Stimulated activated CD8-positive, alpha-beta memory T cell treated with anti-CD3 and anti-CD28 coated beads, Interleukin-4, amount 100 ng/mL, for 1 hour (primary cell): ENCODE data around the gene TFDP1.
"Not testable (repeated sequence)": the region's sequence is repeated elsewhere in the genome, so short reads cannot be mapped to it uniquely, and the experiment has no call there.

ENCODE experiments used
- DNase-seq, 2 donors: peaks; one replicate each; pipeline ENCODE4 v3.0.0-alpha.2; 2020; ENCODE audit warnings: low read depth in 2 of 2, low spot score in 1 of 2

The TFDP1 gene

GRCh38 chr13:113548778-113549621 lies 35.6 kb upstream of the TFDP1 start:
- DNase-seq, result no peak

- no peak for DNase-seq
Observed at GRCh38 chr13:113550453-113550852, 34.1 kb upstream of the TFDP1 start.

- DNase-seq, result no peak
Observed at GRCh38 chr13:113551081-113552000, 33.2 kb upstream of the TFDP1 start.

- no peak for DNase-seq
Observed at GRCh38 chr13:113552079-113552478, 32.5 kb upstream of the TFDP1 start.

- no peak for DNase-seq
Observed at GRCh38 chr13:113552786-113553434, 31.6 kb upstream of the TFDP1 start.

GRCh38 chr13:113553511-113554332 lies 30.8 kb upstream of the TFDP1 start:
- DNase-seq, result no peak

- DNase-seq, result no peak
Observed at GRCh38 chr13:113554333-113554700, 30.2 kb upstream of the TFDP1 start.

GRCh38 chr13:113555141-113555540 lies 29.4 kb upstream of the TFDP1 start:
- DNase-seq, result no peak

GRCh38 chr13:113557013-113557412 lies 27.5 kb upstream of the TFDP1 start:
- no peak for DNase-seq

- DNase-seq, result no peak
Observed at GRCh38 chr13:113558461-113558860, 26.1 kb upstream of the TFDP1 start.

GRCh38 chr13:113559061-113559460 lies 25.5 kb upstream of the TFDP1 start:
- no peak for DNase-seq

GRCh38 chr13:113559901-113560644 lies 24.5 kb upstream of the TFDP1 start:
- no peak for DNase-seq

GRCh38 chr13:113560645-113561416 lies 23.7 kb upstream of the TFDP1 start:
- no peak for DNase-seq

- no peak for DNase-seq
Observed at GRCh38 chr13:113561417-113562084, 23.0 kb upstream of the TFDP1 start.

GRCh38 chr13:113562085-113562749 lies 22.3 kb upstream of the TFDP1 start:
- peak in 1 of 2 donors; percentile 17 for DNase-seq

GRCh38 chr13:113562844-113563243 lies 21.7 kb upstream of the TFDP1 start:
- no peak for DNase-seq

GRCh38 chr13:113563511-113563910 lies 21.0 kb upstream of the TFDP1 start:
- DNase-seq, result not testable (repeated sequence)
